K562 (cell line): ENCODE measurements around the gene RALGPS1. TPM values are rescaled to one million over a fixed set of nuclear protein-coding genes. Genes with fewer than 3 reads are reported as not detected.

ENCODE experiments used
- FOXP1 ChIP-seq: sonication (generic); formaldehyde crosslinking; IDR thresholded peaks from 2 replicates; pipeline ENCODE4 v1.8.0; 2022; ENCODE audit warnings: mild to moderate bottlenecking, missing genetic modification reagents
- RBM34 ChIP-seq: fragments of 200-400 bp; formaldehyde crosslinking; IDR thresholded peaks from 2 replicates; pipeline ENCODE4 v1.6.1; 2018; ENCODE audit warnings: low read length, borderline replicate concordance; ENCODE audit not compliant: insufficient read depth
- SMARCC2 ChIP-seq: fragments of 450-650 bp; IDR thresholded peaks from 2 replicates; pipeline ENCODE4 v1.6.1; 2017; ENCODE audit warnings: antibody characterized with exemption, moderate library complexity, mild to moderate bottlenecking, low read depth
- TRIM28 ChIP-seq: fragments of 450-650 bp; IDR thresholded peaks from 2 replicates; pipeline ENCODE4 v1.6.1; 2017
- polyA plus RNA-seq, 8 experiments: library from polyadenylated mRNA; depleted of rRNA in 4 of 8; stranded (reverse) in 5 of 8; unstranded in 3 of 8; fragments of >200 nt; fragmentation: Nextera tagmentation in 2 of 8; fragmentation: Illumina TruSeq in 1 of 8; extraction: Ambion mirVana in 2 of 8; extraction: Trizol in 1 of 8; gene quantifications; 2 replicates each; pipeline versions ENCODE4 v1.2.1 to v1.2.3, GENCODE V29; 2011 to 2014; ENCODE audit warnings: inconsistent platforms in 1 of 8, missing spikeins in 1 of 8
- total RNA-seq, 7 experiments: library from RNA; depleted of rRNA in 6 of 7; stranded (reverse); fragments of >200 nt in 6 of 7; fragmentation: Illumina TruSeq in 2 of 7; extraction: Trizol in 2 of 7; gene quantifications; 2 replicates each; pipeline versions ENCODE4 v1.2.1 to v1.2.3, GENCODE V29; 2011 to 2021; ENCODE audit warnings: low replicate concordance in 1 of 7
- TF ChIP-seq, protein P1 (sequence below): fragments of 250-450 bp; sonication (Bioruptor Pico); IDR thresholded peaks from 2 replicates; pipeline ENCODE4 v1.5.0; 2021; ENCODE audit warnings: mild to moderate bottlenecking, moderate library complexity
- TF ChIP-seq, protein P2 (sequence below): IDR thresholded peaks from 2 replicates; pipeline ENCODE4 v1.6.1; 2014; ENCODE audit warnings: antibody characterized with exemption
- TF ChIP-seq, protein P3 (sequence below): sonication (generic); formaldehyde crosslinking; IDR thresholded peaks from 2 replicates; pipeline ENCODE4 v1.8.0; 2023; ENCODE audit warnings: mild to moderate bottlenecking, missing genetic modification reagents

The RALGPS1 gene
- total and polyA plus RNA-seq, 9 of the 15 experiments (the other 6 are each of a cell fraction or from before 2014, with no cell fraction given), result 0.04 to 2.6 (median 1.5) TPM

DNA sequence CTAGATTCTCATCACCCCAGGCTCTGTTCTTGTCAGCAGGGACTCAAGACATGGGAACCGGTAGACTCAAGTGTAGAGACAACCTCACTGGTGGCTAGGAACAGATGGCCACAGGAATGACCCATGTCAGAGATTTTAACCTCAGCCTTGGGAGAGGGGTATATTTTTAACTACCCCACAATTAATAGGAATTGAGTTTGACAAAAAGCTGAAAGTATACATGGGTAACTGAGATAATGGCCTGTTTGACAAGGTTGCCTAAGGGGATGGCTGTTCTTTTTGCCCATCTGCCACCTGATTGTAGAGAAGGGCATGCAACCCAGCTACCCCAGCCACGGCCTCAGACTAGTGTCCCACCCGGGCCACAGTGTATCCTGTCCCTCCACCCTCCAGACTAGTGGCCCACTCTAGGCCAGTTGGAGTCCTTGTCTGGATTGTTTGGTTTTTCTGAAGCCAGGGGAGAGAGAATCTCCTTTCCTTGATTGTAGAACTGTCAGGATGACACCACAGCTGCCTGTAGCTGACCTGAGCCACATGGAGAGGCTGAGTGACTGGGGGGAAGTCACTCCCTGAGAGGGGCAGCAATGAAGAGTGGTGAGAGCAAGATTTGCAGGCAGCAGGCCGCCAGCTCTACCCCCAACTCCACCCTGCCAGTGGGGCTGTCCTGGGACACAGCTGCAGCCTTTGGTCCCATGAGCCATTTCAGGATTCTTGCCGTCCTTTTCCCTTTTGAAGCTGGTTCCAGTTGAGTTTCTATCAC is 222.5 kb downstream of the RALGPS1 start (continued):
- TF ChIP-seq, protein P1, sequence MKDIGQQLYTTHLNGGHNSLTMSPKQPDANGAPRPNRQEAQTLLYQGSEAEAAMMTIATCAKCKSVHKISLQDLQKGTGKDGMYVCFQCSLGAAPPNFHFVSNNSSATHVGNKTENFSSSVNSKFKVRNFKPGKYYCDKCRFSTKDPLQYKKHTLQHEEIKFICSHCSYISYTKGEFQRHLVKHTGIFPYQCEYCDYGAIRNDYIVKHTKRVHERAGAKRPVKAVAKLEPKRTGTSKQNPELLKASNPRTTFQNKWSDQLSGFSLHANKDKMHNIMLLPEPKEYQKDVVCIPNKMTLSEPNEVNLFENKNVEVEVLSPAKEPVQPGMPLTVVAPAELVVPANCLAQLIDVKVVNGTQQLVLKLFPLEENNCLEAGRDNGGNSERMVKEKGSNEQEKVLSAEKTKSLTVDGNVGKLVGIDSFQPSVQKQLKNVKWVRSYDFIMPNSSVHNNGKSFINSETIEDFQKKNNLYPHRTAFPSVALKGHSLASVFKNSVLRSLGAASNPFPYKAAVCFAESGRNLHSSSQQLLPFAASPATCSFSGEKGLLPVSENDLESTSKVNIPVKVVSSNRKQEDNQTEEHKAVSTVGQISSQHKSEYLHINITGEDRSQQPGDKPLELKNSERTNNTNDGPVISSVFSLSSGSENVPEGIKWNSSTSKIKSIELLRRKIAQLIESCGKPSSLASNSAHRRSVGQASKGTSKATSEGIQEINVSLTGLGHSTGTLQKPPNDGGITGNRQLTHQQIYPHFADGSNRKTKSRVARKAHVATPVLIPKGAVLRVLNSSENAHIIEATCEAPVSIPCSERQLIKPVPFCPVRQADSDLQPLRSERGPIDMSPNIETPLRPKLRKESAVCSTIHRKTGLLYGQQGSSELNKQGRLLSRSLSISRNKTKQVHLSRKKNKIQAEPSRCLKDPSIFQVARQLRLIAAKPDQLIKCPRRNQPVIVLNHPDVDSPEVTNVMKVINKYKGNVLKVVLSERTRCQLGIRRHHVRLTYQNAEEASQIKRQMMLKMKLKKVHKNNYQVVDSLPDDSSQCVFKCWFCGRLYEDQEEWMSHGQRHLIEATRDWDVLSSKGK (CRISPR knock-in tag), result no peak
- no peak for TF ChIP-seq SMARCC2
- TF ChIP-seq, protein P2, sequence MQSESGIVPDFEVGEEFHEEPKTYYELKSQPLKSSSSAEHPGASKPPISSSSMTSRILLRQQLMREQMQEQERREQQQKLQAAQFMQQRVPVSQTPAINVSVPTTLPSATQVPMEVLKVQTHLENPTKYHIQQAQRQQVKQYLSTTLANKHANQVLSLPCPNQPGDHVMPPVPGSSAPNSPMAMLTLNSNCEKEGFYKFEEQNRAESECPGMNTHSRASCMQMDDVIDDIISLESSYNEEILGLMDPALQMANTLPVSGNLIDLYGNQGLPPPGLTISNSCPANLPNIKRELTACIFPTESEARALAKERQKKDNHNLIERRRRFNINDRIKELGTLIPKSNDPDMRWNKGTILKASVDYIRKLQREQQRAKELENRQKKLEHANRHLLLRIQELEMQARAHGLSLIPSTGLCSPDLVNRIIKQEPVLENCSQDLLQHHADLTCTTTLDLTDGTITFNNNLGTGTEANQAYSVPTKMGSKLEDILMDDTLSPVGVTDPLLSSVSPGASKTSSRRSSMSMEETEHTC, result no peak
- no peak for TF ChIP-seq RBM34
- TF ChIP-seq FOXP1 (CRISPR knock-in tag), result no peak
- no peak for TF ChIP-seq TRIM28
- TF ChIP-seq, protein P3, sequence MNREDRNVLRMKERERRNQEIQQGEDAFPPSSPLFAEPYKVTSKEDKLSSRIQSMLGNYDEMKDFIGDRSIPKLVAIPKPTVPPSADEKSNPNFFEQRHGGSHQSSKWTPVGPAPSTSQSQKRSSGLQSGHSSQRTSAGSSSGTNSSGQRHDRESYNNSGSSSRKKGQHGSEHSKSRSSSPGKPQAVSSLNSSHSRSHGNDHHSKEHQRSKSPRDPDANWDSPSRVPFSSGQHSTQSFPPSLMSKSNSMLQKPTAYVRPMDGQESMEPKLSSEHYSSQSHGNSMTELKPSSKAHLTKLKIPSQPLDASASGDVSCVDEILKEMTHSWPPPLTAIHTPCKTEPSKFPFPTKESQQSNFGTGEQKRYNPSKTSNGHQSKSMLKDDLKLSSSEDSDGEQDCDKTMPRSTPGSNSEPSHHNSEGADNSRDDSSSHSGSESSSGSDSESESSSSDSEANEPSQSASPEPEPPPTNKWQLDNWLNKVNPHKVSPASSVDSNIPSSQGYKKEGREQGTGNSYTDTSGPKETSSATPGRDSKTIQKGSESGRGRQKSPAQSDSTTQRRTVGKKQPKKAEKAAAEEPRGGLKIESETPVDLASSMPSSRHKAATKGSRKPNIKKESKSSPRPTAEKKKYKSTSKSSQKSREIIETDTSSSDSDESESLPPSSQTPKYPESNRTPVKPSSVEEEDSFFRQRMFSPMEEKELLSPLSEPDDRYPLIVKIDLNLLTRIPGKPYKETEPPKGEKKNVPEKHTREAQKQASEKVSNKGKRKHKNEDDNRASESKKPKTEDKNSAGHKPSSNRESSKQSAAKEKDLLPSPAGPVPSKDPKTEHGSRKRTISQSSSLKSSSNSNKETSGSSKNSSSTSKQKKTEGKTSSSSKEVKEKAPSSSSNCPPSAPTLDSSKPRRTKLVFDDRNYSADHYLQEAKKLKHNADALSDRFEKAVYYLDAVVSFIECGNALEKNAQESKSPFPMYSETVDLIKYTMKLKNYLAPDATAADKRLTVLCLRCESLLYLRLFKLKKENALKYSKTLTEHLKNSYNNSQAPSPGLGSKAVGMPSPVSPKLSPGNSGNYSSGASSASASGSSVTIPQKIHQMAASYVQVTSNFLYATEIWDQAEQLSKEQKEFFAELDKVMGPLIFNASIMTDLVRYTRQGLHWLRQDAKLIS (CRISPR knock-in tag), result no peak
